MV-4-11 (cell line): ENCODE data around the gene KCNB1.

ENCODE experiments used
- DNase-seq: peaks from one replicate; lab custom pipeline; 2025; lab: John Stamatoyannopoulos, UW

KCNB1 gene

GRCh38 chr20:49409302-49409974 lies 73.0 kb downstream of the KCNB1 start:
- no peak for DNase-seq

- DNase-seq = no peak
Observed at GRCh38 chr20:49408509-49409104, 73.9 kb downstream of the KCNB1 start.

GRCh38 chr20:49406666-49407065 lies 75.8 kb downstream of the KCNB1 start:
- no peak for DNase-seq

GRCh38 chr20:49405696-49406095 lies 76.8 kb downstream of the KCNB1 start:
- no peak for DNase-seq

GRCh38 chr20:49405062-49405683 lies 77.3 kb downstream of the KCNB1 start:
- no peak for DNase-seq

GRCh38 chr20:49404461-49404860 lies 78.0 kb downstream of the KCNB1 start:
- DNase-seq = no peak

GRCh38 chr20:49403911-49404310 lies 78.6 kb downstream of the KCNB1 start:
- DNase-seq = no peak

- DNase-seq = no peak
Observed at GRCh38 chr20:49403012-49403411, 79.5 kb downstream of the KCNB1 start.

- DNase-seq = no peak
Observed at GRCh38 chr20:49400904-49401303, 81.6 kb downstream of the KCNB1 start.

GRCh38 chr20:49400410-49400809 lies 82.1 kb downstream of the KCNB1 start:
- DNase-seq = no peak

GRCh38 chr20:49399329-49399728 lies 83.1 kb downstream of the KCNB1 start:
- no peak for DNase-seq

GRCh38 chr20:49398401-49399144 lies 83.9 kb downstream of the KCNB1 start:
- no peak for DNase-seq

GRCh38 chr20:49397525-49397924 lies 84.9 kb downstream of the KCNB1 start:
- peak; percentile 56 for DNase-seq

GRCh38 chr20:49396230-49396629 lies 86.2 kb downstream of the KCNB1 start:
- no peak for DNase-seq

- no peak for DNase-seq
Observed at GRCh38 chr20:49395659-49396058, 86.8 kb downstream of the KCNB1 start.

GRCh38 chr20:49395183-49395582 lies 87.3 kb downstream of the KCNB1 start:
- DNase-seq = no peak

- no peak for DNase-seq
Observed at GRCh38 chr20:49394757-49395156, 87.7 kb downstream of the KCNB1 start.

GRCh38 chr20:49394264-49394663 lies 88.2 kb downstream of the KCNB1 start:
- DNase-seq = no peak

- DNase-seq = no peak
Observed at GRCh38 chr20:49393803-49394202, 88.7 kb downstream of the KCNB1 start.

GRCh38 chr20:49392745-49393144 lies 89.7 kb downstream of the KCNB1 start:
- DNase-seq = no peak

GRCh38 chr20:49391404-49392245 lies 90.8 kb downstream of the KCNB1 start:
- DNase-seq = no peak

- no peak for DNase-seq
Observed at GRCh38 chr20:49389854-49390253, 92.6 kb downstream of the KCNB1 start.
